HG03025 (cell line): ENCODE measurements around the gene NACC1.

Source experiments
- ATAC-seq: cut with Tn5 transposase; IDR thresholded peaks from one replicate; pipeline ENCODE4 v1.9.1; 2021; ENCODE audit warnings: mild to moderate bottlenecking, moderate library complexity; ENCODE audit not compliant: unreplicated experiment, low FRiP score

The NACC1 gene

GRCh38 chr19:13118424-13119193 is 545 bp downstream of the NACC1 start:
- ATAC-seq = no peak

GRCh38 chr19:13119627-13120026 is 1.6 kb downstream of the NACC1 start:
- no peak for ATAC-seq

GRCh38 chr19:13120031-13120430 is 2.0 kb downstream of the NACC1 start:
- no peak for ATAC-seq

- ATAC-seq = no peak
These were observed 2.8 kb downstream of the NACC1 start for GRCh38 chr19:13120817-13121216.

- no peak for ATAC-seq
These were observed 3.6 kb downstream of the NACC1 start for GRCh38 chr19:13121551-13122274.

- no peak for ATAC-seq
These were observed 4.3 kb downstream of the NACC1 start for GRCh38 chr19:13122275-13122878.

- no peak for ATAC-seq
These were observed 5.2 kb downstream of the NACC1 start for GRCh38 chr19:13122980-13123957.

- no peak for ATAC-seq
These were observed 9.0 kb downstream of the NACC1 start for GRCh38 chr19:13127051-13127450.

- no peak for ATAC-seq
These were observed 9.9 kb downstream of the NACC1 start for GRCh38 chr19:13127811-13128575.

GRCh38 chr19:13128583-13128982 is 10.5 kb downstream of the NACC1 start:
- no peak for ATAC-seq

GRCh38 chr19:13129384-13129783 is 11.3 kb downstream of the NACC1 start:
- ATAC-seq = no peak

GRCh38 chr19:13130886-13131490 is 12.9 kb downstream of the NACC1 start:
- no peak for ATAC-seq

- ATAC-seq = no peak
These were observed 14.6 kb downstream of the NACC1 start for GRCh38 chr19:13132471-13133180.

- ATAC-seq = no peak
These were observed 15.3 kb downstream of the NACC1 start for GRCh38 chr19:13133241-13133870.

- ATAC-seq = no peak
These were observed 16.6 kb downstream of the NACC1 start for GRCh38 chr19:13134626-13135025.

- ATAC-seq = no peak
These were observed 17.3 kb downstream of the NACC1 start for GRCh38 chr19:13135068-13136062.

- ATAC-seq = no peak
These were observed 19.3 kb downstream of the NACC1 start for GRCh38 chr19:13137290-13137794.
